ENCODE results near the gene RTL3. TPM values are rescaled to one million over a fixed set of nuclear protein-coding genes. Genes with fewer than 3 reads are reported as not detected.

The RTL3 gene, protein sequence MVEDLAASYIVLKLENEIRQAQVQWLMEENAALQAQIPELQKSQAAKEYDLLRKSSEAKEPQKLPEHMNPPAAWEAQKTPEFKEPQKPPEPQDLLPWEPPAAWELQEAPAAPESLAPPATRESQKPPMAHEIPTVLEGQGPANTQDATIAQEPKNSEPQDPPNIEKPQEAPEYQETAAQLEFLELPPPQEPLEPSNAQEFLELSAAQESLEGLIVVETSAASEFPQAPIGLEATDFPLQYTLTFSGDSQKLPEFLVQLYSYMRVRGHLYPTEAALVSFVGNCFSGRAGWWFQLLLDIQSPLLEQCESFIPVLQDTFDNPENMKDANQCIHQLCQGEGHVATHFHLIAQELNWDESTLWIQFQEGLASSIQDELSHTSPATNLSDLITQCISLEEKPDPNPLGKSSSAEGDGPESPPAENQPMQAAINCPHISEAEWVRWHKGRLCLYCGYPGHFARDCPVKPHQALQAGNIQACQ
- polyA plus RNA-seq (2011; rRNA removed), result 0.14 TPM in 1 of 2 replicates, not detected in the other
- polyA minus RNA-seq (2011; rRNA and poly(A)+ RNA removed), result not detected in 2 replicates

DNA sequence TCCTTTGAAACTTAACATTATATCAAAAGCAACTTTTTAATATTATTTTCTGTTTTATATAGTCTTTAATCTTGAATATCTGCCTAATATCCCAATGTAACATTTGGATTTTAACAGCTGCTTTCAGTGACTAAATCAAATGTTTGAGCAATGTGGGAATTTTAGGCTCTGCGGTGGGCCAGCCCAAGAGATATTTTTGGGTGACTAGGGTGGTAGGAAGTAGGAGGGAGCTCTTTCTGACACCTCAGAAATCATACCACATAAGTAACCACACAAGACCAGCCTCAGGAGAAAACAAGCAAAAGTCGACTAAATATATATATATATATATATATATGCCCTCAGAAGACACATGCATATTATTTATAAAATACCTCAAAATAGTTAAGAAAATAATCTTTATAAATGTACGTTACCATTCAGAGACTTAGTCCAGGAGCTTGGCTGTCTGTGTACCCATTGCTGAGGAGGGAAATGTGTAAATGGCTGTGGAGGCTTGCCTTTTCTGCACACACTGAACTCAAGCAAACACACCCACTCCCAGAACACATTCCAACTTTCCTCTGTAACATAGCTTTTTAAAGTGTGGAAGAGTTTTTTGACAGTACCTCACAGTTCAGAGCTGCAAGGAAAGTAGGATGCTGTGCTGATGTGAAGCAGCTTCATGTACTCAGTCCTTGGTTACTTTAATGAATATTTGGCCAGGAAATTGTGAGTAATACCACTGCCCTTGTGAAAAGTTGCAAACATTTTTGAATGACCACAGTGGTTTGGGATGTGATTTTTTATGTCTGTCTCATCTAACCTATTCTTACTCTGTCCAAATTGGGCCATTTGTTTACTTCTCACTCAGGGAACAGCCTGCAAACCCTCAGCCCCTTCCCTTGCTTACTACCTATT lies at the start of gene RTL3:
TSS of gene RTL3 (minus strand) at position 484 of the 900 bp plus-strand sequence. CDS start 908 bp downstream, outside the sequence.
- H3K9me3 ChIP-seq (ENCODE audit: control insufficient read depth, insufficient read depth, low read length), result no peaks in the 10 kb centered on the region
- no peak within 1 kb of the TSS for H3K4me3 ChIP-seq (ENCODE audit: low read depth, low read length)
- DNase-seq (ENCODE audit: low read depth, low spot score), result no peak
- POLR2A ChIA-PET, result no interaction called here
- TF ChIP-seq, protein P1, sequence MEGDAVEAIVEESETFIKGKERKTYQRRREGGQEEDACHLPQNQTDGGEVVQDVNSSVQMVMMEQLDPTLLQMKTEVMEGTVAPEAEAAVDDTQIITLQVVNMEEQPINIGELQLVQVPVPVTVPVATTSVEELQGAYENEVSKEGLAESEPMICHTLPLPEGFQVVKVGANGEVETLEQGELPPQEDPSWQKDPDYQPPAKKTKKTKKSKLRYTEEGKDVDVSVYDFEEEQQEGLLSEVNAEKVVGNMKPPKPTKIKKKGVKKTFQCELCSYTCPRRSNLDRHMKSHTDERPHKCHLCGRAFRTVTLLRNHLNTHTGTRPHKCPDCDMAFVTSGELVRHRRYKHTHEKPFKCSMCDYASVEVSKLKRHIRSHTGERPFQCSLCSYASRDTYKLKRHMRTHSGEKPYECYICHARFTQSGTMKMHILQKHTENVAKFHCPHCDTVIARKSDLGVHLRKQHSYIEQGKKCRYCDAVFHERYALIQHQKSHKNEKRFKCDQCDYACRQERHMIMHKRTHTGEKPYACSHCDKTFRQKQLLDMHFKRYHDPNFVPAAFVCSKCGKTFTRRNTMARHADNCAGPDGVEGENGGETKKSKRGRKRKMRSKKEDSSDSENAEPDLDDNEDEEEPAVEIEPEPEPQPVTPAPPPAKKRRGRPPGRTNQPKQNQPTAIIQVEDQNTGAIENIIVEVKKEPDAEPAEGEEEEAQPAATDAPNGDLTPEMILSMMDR (IDR thresholded peaks at IDR 0.05; ENCODE audit: low read depth, low read length), result no peak
- H3K27ac ChIP-seq (ENCODE audit: low read depth, low read length), result peak within 1 kb of the TSS; percentile 11
- no peaks in the 10 kb centered on the region for H3K27me3 ChIP-seq (ENCODE audit: control insufficient read depth, insufficient read depth, low read length)
- CTCF ChIA-PET, result interaction anchor here (1.0 kb wide), 1 partner anchor 49 kb away, joined by 3 read pairs; no protein-coding TSS in a partner anchor

DNA sequence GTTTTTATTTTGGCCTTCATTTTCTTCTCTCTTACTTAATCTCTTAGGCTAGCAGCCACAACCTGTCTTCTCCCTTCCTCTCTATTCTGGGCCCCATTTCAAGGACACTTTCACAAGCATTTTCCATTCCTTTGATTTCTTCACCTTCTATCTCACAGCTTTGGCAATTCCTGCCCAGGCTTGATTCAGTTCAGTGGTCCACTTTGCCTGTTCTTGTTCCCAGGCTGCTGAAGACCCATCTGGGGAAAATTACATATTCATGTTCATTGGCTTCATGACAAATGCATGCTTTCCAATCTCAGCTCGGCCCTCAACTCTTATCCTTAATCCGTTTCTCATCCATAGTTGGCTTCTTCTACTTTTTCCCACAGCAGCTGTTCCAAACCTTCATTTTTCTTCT lies 49.7 kb upstream of the RTL3 start:
- no peaks in the 10 kb centered on the region for H3K9me3 ChIP-seq (ENCODE audit: control insufficient read depth, insufficient read depth, low read length)
- ChIA-PET POLR2A (no interaction called here), CTCF (interaction anchor here (0.6 to 5.5 kb wide), 18 partner anchors 9 to 372 kb away, joined by 3 to 45 read pairs (median 3); partner anchors contain the start of gene RTL3)
- TF ChIP-seq, protein P1 (IDR thresholded peaks at IDR 0.05; ENCODE audit: low read depth, low read length), result no peak
- no peaks in the 10 kb centered on the region for H3K27me3 ChIP-seq (ENCODE audit: control insufficient read depth, insufficient read depth, low read length)
- no peak overlapping the region for H3K27ac ChIP-seq (ENCODE audit: low read depth, low read length)
- H3K4me3 ChIP-seq (ENCODE audit: low read depth, low read length), result no peak overlapping the region
- DNase-seq (ENCODE audit: low read depth, low spot score), result no peak

DNA sequence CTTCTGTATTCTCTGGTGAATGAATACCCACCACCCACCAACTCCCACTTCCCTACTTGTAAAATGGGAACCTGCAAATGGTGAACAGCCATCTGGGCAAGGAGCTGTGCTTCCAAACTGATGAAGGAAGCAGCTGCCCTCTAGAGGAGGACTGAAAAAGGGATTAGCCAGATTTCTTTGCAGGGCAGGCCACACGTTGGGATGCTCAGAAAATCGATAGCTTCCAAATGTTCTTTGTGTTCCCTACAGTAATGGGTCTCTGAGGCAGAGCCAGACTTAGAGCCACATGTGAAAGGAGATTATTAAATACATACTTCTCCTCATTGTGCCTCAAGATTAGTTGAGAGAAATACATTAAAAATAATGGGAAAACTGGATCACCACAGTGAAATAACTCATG lies 49.1 kb upstream of the RTL3 start:
- TF ChIP-seq, protein P1 (IDR thresholded peaks at IDR 0.05; ENCODE audit: low read depth, low read length), result peak; percentile 65
- no peaks in the 10 kb centered on the region for H3K27me3 ChIP-seq (ENCODE audit: control insufficient read depth, insufficient read depth, low read length)
- ChIA-PET POLR2A (no interaction called here), CTCF (interaction anchor here (0.6 to 5.5 kb wide), 21 partner anchors 9 to 373 kb away, joined by 3 to 45 read pairs (median 3); partner anchors contain the start of gene RTL3)
- no peak overlapping the region for H3K4me3 ChIP-seq (ENCODE audit: low read depth, low read length)
- H3K27ac ChIP-seq (ENCODE audit: low read depth, low read length), result no peak overlapping the region
- DNase-seq (ENCODE audit: low read depth, low spot score), result no peak
- no peaks in the 10 kb centered on the region for H3K9me3 ChIP-seq (ENCODE audit: control insufficient read depth, insufficient read depth, low read length)

DNA sequence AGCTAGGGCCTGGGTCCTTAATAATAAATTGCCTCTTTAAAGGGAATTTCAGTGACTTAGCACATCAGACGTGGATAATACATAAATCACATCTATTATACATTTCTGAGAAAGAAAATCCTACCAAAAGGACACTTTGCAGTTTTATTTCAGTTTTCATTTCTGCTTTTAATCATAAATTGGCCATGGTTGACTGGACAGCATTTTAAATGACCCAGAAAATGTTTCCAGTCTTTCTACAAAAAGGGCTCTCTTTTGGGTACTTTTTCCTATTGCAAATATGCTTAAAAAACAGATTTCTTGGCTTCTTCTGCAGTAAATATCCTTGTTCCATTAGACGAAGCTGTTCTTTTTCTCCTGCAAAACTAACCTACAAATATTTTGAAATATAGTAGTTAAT lies 46.9 kb upstream of the RTL3 start:
- Histone ChIP-seq H3K4me3 (ENCODE audit: low read depth, low read length) (no peak overlapping the region), H3K27ac (ENCODE audit: low read depth, low read length) (no peak overlapping the region), H3K27me3 (ENCODE audit: control insufficient read depth, insufficient read depth, low read length) (no peaks in the 10 kb centered on the region), H3K9me3 (ENCODE audit: control insufficient read depth, insufficient read depth, low read length) (no peaks in the 10 kb centered on the region)
- TF ChIP-seq, protein P1 (IDR thresholded peaks at IDR 0.05; ENCODE audit: low read depth, low read length), result no peak
- POLR2A ChIA-PET, result no interaction called here
- DNase-seq (ENCODE audit: low read depth, low spot score), result no peak
- CTCF ChIA-PET, result interaction anchor here (5.5 kb wide), 1 partner anchor 151 kb away, joined by 45 read pairs; no protein-coding TSS in a partner anchor

Data from AG04450 (cell line).